OCI-LY3 (cell line): Measurements from ENCODE around the gene PHC2.
A peak's percentile ranks its signal among the peaks of the same experiment; 100 is the strongest.

Experiments used
- EZH2phosphoT487 ChIP-seq: fragments of 200-600 bp; shearing (Covaris generic); IDR thresholded peaks from 2 replicates; pipeline ENCODE4 v1.6.1; 2018; ENCODE audit warnings: antibody characterized with exemption, mixed run types, low read depth
- TF ChIP-seq, protein P1 (sequence below): fragments of 200-600, 300-600 bp; sonication (generic); IDR thresholded peaks from 2 replicates; pipeline ENCODE4 v1.5.1; 2014; ENCODE audit warnings: antibody characterized with exemption, low read length, low read depth

DNA sequence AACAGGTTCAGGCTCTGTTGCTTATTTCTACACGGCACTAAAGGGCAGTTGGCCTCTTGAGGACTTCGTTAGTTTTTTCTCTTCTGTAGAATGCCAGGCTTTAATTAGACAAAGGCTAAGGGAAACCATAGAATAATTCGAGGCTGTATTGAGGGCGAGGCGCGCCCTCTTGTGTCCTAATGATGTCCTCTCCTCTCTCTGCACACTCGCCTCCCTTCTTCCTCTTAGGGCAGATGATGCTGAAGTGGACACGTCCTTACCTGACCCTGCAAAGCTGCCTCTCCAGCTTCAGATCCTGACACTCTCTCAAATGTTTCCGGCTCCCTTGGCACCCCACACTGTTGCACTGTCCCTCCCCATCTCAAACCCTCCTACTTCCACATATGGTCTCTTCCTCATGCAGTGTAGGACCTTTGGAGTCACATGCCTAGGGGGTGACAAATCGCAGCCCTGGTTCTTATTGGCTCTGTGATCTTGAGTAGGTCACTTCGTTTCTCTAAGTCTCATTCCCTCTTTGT, 39.7 kb upstream of the PHC2 start:
- TF ChIP-seq, protein P1, sequence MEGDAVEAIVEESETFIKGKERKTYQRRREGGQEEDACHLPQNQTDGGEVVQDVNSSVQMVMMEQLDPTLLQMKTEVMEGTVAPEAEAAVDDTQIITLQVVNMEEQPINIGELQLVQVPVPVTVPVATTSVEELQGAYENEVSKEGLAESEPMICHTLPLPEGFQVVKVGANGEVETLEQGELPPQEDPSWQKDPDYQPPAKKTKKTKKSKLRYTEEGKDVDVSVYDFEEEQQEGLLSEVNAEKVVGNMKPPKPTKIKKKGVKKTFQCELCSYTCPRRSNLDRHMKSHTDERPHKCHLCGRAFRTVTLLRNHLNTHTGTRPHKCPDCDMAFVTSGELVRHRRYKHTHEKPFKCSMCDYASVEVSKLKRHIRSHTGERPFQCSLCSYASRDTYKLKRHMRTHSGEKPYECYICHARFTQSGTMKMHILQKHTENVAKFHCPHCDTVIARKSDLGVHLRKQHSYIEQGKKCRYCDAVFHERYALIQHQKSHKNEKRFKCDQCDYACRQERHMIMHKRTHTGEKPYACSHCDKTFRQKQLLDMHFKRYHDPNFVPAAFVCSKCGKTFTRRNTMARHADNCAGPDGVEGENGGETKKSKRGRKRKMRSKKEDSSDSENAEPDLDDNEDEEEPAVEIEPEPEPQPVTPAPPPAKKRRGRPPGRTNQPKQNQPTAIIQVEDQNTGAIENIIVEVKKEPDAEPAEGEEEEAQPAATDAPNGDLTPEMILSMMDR, result peak; percentile 71
- TF ChIP-seq EZH2phosphoT487, result no peak
